NCI-H345 (cell line): Measurements from ENCODE around the gene PRKAG3.
"Not testable (repeated sequence)": the region's sequence is repeated elsewhere in the genome, so short reads cannot be mapped to it uniquely, and the experiment has no call there.

Source experiments
- DNase-seq: peaks from one replicate; lab custom pipeline; 2025; lab: John Stamatoyannopoulos, UW

Gene PRKAG3

GRCh38 chr2:218780851-218781690 is 50.5 kb downstream of the PRKAG3 start:
- DNase-seq, result no peak

GRCh38 chr2:218780046-218780445 is 51.6 kb downstream of the PRKAG3 start:
- no peak for DNase-seq

- DNase-seq, result no peak
Observed at GRCh38 chr2:218777276-218777990, 54.2 kb downstream of the PRKAG3 start.

- no peak for DNase-seq
Observed at GRCh38 chr2:218776488-218776887, 55.1 kb downstream of the PRKAG3 start.

GRCh38 chr2:218773881-218774280 is 57.7 kb downstream of the PRKAG3 start:
- DNase-seq, result no peak

- DNase-seq, result not testable (repeated sequence)
Observed at GRCh38 chr2:218772759-218773158, 58.8 kb downstream of the PRKAG3 start.
